Transverse colon (tissue), 4 donors: ENCODE data around the gene HBS1L. TPM values are rescaled to one million over a fixed set of nuclear protein-coding genes. Genes with fewer than 3 reads are reported as not detected.

ENCODE experiments used
- DNase-seq: peaks from one replicate; pipeline ENCODE4 v3.0.0-alpha.2; 2019
- H3K27ac ChIP-seq, 4 donors: fragments of 200-600 bp; sonication (generic); 2 replicates each; pipeline ENCODE4 v1.5.1; 2016 to 2018; ENCODE audit warnings: inconsistent platforms in 4 of 4
- H3K27me3 ChIP-seq: fragments of 200-600 bp; sonication (generic); 2 replicates; pipeline ENCODE4 v1.5.1; 2017; ENCODE audit warnings: inconsistent platforms
- H3K36me3 ChIP-seq, 4 donors: fragments of 200-600 bp; sonication (generic); 2 replicates each; pipeline ENCODE4 v1.5.1; 2017 to 2019; ENCODE audit warnings: inconsistent platforms in 4 of 4
- H3K4me1 ChIP-seq, 4 donors: fragments of 200-600 bp; sonication (generic); 2 replicates each; pipeline ENCODE4 v1.5.1; 2017 to 2020; ENCODE audit warnings: inconsistent platforms in 4 of 4
- H3K4me3 ChIP-seq, 4 donors: fragments of 200-600 bp; sonication (generic); 1 replicate in 1 of 4; 2 replicates in 3 of 4; pipeline versions ENCODE4 v1.5.1 to v1.6.1; 2017 to 2019; ENCODE audit warnings: inconsistent platforms in 4 of 4
- H3K9me3 ChIP-seq, 2 donors: fragments of 200-600 bp; sonication (generic); 2 replicates each; pipeline ENCODE4 v1.5.1; 2017 to 2019; ENCODE audit warnings: inconsistent platforms in 2 of 2
- CTCF ChIP-seq, 5 experiments: fragments of 200-600 bp in 3 of 5; fragments of 450-650 bp in 2 of 5; sonication (generic) in 3 of 5; IDR thresholded peaks; 1 replicate in 2 of 5; 2 replicates in 3 of 5; pipeline ENCODE4 v1.5.1; 2016 to 2017; ENCODE audit warnings: antibody characterized with exemption in 5 of 5, inconsistent platforms in 3 of 5, mild to moderate bottlenecking in 2 of 5, moderate library complexity in 1 of 5
- EP300 ChIP-seq: sonication (generic); formaldehyde crosslinking; IDR thresholded peaks from one replicate; pipeline ENCODE4 v1.6.1; 2017; ENCODE audit warnings: antibody characterized with exemption, low read depth
- POLR2A ChIP-seq: fragments of 450-650 bp; IDR thresholded peaks from one replicate; pipeline ENCODE4 v1.6.1; 2016; ENCODE audit warnings: antibody characterized with exemption, mild to moderate bottlenecking, moderate library complexity
- POLR2AphosphoS5 ChIP-seq, 3 donors: sonication (generic); formaldehyde crosslinking; IDR thresholded peaks; one replicate each; pipeline ENCODE4 v1.6.1; 2016; ENCODE audit warnings: antibody characterized with exemption in 3 of 3
- WGBS, 2 donors: methylation state at CpG; one replicate each; pipeline ENCODE4 v1.1.5; 2018; ENCODE audit warnings: low coverage in 1 of 2; 5-methylcytosine and 5-hydroxymethylcytosine counted together
- in situ Hi-C, 4 donors: fragments of 200-750 bp; cut with MboI; loops; one replicate each; pipeline versions ENCODE4 v1.15.0 to v1.15.1; 2017; ENCODE audit warnings: low sequenced_read_pairs in 3 of 4, low pct_ligation_motif_present in 1 of 4, low pct_unique_long_range_greater_than_20kb in 1 of 4
- intact Hi-C: fragments of 100-400 bp; cut with DNase I; formaldehyde crosslinking; loops from one replicate; pipeline ENCODE4 v1.15.1; 2023; ENCODE audit warnings: low total_unique reads
- total RNA-seq, 4 donors: library from RNA; depleted of rRNA; stranded (reverse); fragments of >200 nt; gene quantifications; one replicate each; pipeline ENCODE4 v1.1.0, GENCODE V29; 2016

The HBS1L gene
- total RNA-seq, 4 donors from 2014 or later = 18.9 to 33.2 (median 27.1) TPM

- Histone ChIP-seq H3K9me3 (no peaks in the 10 kb centered on the region), H3K27ac (no peak overlapping the region), H3K27me3 (no peaks in the 10 kb centered on the region), H3K4me3 (no peak overlapping the region), H3K4me1 (peaks cover 0 to 24% (median 9%) of the 10 kb centered on the region in 4 donors), H3K36me3 (no peaks in the 10 kb centered on the region)
- intact Hi-C loops = no loop called here
- DNase-seq = no peak
- in situ Hi-C loops = no loop called here
- TF ChIP-seq POLR2A = no peak
- no peak for TF ChIP-seq POLR2AphosphoS5 (IDR thresholded peaks at IDR 0.05)
- TF ChIP-seq CTCF (IDR thresholded peaks at IDR 0.05) = no peak
- no peak for TF ChIP-seq EP300
Measured at GRCh38 chr6:135012764-135013163, 41.9 kb downstream of the HBS1L start.

DNA sequence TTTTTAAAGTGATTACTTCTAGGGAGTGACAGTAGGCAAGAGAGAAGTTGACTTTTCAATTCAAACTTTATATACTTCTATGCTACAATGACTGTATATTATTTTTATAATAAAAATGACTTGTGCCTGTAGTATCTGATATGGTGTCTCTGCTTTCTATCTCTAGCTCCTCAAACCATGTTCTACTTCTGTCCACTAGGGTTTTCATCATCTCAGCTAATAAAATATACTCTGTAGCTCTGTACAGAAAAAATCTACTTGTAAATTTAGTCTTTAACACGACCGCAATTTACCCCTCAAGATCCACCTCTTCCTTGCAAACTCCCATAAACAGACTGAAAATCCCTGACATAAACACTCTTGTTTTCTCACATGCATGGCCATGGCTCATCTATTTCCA is 42.3 kb downstream of the HBS1L start:
- Histone ChIP-seq H3K36me3 (no peaks in the 10 kb centered on the region), H3K4me1 (peaks cover 0 to 24% (median 9%) of the 10 kb centered on the region in 4 donors), H3K27me3 (no peaks in the 10 kb centered on the region), H3K9me3 (no peaks in the 10 kb centered on the region), H3K27ac (no peak overlapping the region), H3K4me3 (no peak overlapping the region)
- intact Hi-C loops (no loop called here), in situ Hi-C loops (no loop called here)
- WGBS, 2 donors = 77 to 86% methylated on average over 2 of the region's 2 CpGs
- TF ChIP-seq EP300 (no peak), CTCF (IDR thresholded peaks at IDR 0.05) (no peak), POLR2A (no peak)
- no peak for DNase-seq

- Histone ChIP-seq H3K36me3 (no peaks in the 10 kb centered on the region), H3K27me3 (no peaks in the 10 kb centered on the region), H3K4me1 (peaks cover 0 to 24% (median 9%) of the 10 kb centered on the region in 4 donors), H3K27ac (peak overlapping the region; percentile 34 to 55 (median 44)), H3K4me3 (no peak overlapping the region), H3K9me3 (no peaks in the 10 kb centered on the region)
- DNase-seq = no peak
- 52 to 67% methylated on average over 1 of the region's 1 CpG for WGBS, 2 donors
- intact Hi-C loops = no loop called here
- TF ChIP-seq EP300 = no peak
- no peak for TF ChIP-seq CTCF (IDR thresholded peaks at IDR 0.05)
- TF ChIP-seq POLR2A = no peak
- TF ChIP-seq POLR2AphosphoS5 (IDR thresholded peaks at IDR 0.05) = no peak
- in situ Hi-C loops = no loop called here
Measured at GRCh38 chr6:135008941-135009290, 45.7 kb downstream of the HBS1L start.

GRCh38 chr6:135008072-135008940 is 46.3 kb downstream of the HBS1L start:
- Histone ChIP-seq H3K27me3 (no peaks in the 10 kb centered on the region), H3K9me3 (no peaks in the 10 kb centered on the region), H3K4me3 (no peak overlapping the region), H3K27ac (peak overlapping the region in 3 of 4 donors; percentile 34 to 55 (median 37)), H3K4me1 (peaks cover 0 to 24% (median 9%) of the 10 kb centered on the region in 4 donors), H3K36me3 (no peaks in the 10 kb centered on the region)
- TF ChIP-seq POLR2AphosphoS5 (IDR thresholded peaks at IDR 0.05) (no peak), CTCF (IDR thresholded peaks at IDR 0.05) (no peak), EP300 (no peak)
- 62 to 80% methylated on average over 6 of the region's 6 CpGs for WGBS, 2 donors
- intact Hi-C loops (no loop called here), in situ Hi-C loops (no loop called here)
- DNase-seq = no peak
